K562 (cell line): ENCODE data around the gene ITGAL. TPM values are rescaled to one million over a fixed set of nuclear protein-coding genes. Genes with fewer than 3 reads are reported as not detected.

ENCODE experiments used
- CREB3 ChIP-seq: fragments of 450-650 bp; conservative IDR thresholded peaks from 2 replicates; pipeline ENCODE4 v1.6.1; 2016; ENCODE audit warnings: missing genetic modification characterization, low read depth, mild to moderate bottlenecking, missing compliant biosample characterization, moderate library complexity
- CREB5 ChIP-seq: fragments of 250-450 bp; sonication (Bioruptor Pico); IDR thresholded peaks from 2 replicates; pipeline ENCODE4 v1.5.0; 2020; ENCODE audit warnings: mild to moderate bottlenecking
- FOXP4 ChIP-seq: sonication (generic); formaldehyde crosslinking; IDR thresholded peaks from 2 replicates; pipeline ENCODE4 v1.8.0; 2022; ENCODE audit warnings: mild to moderate bottlenecking, missing genetic modification reagents, borderline replicate concordance
- HIVEP1 ChIP-seq: fragments of 250-450 bp; sonication (Bioruptor Pico); IDR thresholded peaks from 2 replicates; pipeline ENCODE4 v1.4.0; 2020; ENCODE audit warnings: mild to moderate bottlenecking
- HNRNPL ChIP-seq: fragments of 200-400 bp; formaldehyde crosslinking; IDR thresholded peaks from 2 replicates; pipeline ENCODE4 v1.6.1; 2017; ENCODE audit warnings: low read depth, mild to moderate bottlenecking, low read length
- NFYB ChIP-seq: IDR thresholded peaks from 2 replicates; pipeline ENCODE4 v1.6.1; 2011; ENCODE audit warnings: mild to moderate bottlenecking, moderate library complexity; ENCODE audit not compliant: insufficient read length; ENCODE audit errors: extremely low read depth
- SP2 ChIP-seq: IDR thresholded peaks from 2 replicates; pipeline ENCODE4 v1.6.1; 2011; ENCODE audit warnings: mild to moderate bottlenecking, low read depth, low read length, moderate library complexity; ENCODE audit not compliant: poor library complexity, severe bottlenecking; ENCODE audit errors: extremely low read depth
- SRSF7 ChIP-seq: fragments of 200-400 bp; formaldehyde crosslinking; optimal IDR thresholded peaks from 2 replicates; pipeline ENCODE3; 2017; ENCODE audit warnings: mild to moderate bottlenecking, low read depth, low read length
- STAT5A ChIP-seq: IDR thresholded peaks from 2 replicates; pipeline ENCODE4 v1.6.1; 2012; ENCODE audit warnings: low read length, inconsistent platforms, borderline replicate concordance
- ZNF212 ChIP-seq: fragments of 450-650 bp; formaldehyde crosslinking; IDR thresholded peaks from 2 replicates; pipeline ENCODE4 v1.4.0; 2020; ENCODE audit warnings: mild to moderate bottlenecking
- polyA plus RNA-seq, 8 experiments: library from polyadenylated mRNA; depleted of rRNA in 4 of 8; stranded (reverse) in 5 of 8; unstranded in 3 of 8; fragments of >200 nt; fragmentation: Nextera tagmentation in 2 of 8; fragmentation: Illumina TruSeq in 1 of 8; extraction: Ambion mirVana in 2 of 8; extraction: Trizol in 1 of 8; gene quantifications; 2 replicates each; pipeline versions ENCODE4 v1.2.1 to v1.2.3, GENCODE V29; 2011 to 2014; ENCODE audit warnings: inconsistent platforms in 1 of 8, missing spikeins in 1 of 8
- total RNA-seq, 7 experiments: library from RNA; depleted of rRNA in 6 of 7; stranded (reverse); fragments of >200 nt in 6 of 7; fragmentation: Illumina TruSeq in 2 of 7; extraction: Trizol in 2 of 7; gene quantifications; 2 replicates each; pipeline versions ENCODE4 v1.2.1 to v1.2.3, GENCODE V29; 2011 to 2021; ENCODE audit warnings: low replicate concordance in 1 of 7

ITGAL gene
- total and polyA plus RNA-seq, 9 of the 15 experiments (the other 6 are each of a cell fraction or from before 2014, with no cell fraction given) = 0.01 to 0.53 TPM; not detected in 7

GRCh38 chr16:30534368-30535105 lies 62.0 kb downstream of the ITGAL start, which contains the start of gene ZNF747 (continued):
- TF ChIP-seq CREB5 (CRISPR knock-in tag) (no peak), SRSF7 (no peak), CREB3 (no peak), FOXP4 (CRISPR knock-in tag) (peak; percentile 59; the same call in 1 of the 2 replicates), STAT5A (no peak), HNRNPL (no peak), ZNF212 (CRISPR knock-in tag) (no peak), HIVEP1 (CRISPR knock-in tag) (no peak), NFYB (no peak), SP2 (no peak)
